CD4-positive, alpha-beta T cell treated with Interleukin-6 for 4 hours (primary cell): ENCODE data around the gene SMARCA2.

Source experiments
- DNase-seq: peaks from one replicate; pipeline ENCODE4 v3.0.0-alpha.2; 2020; ENCODE audit warnings: mixed read lengths

Gene SMARCA2

GRCh38 chr9:2043243-2043642 is 28.1 kb downstream of the SMARCA2 start:
- no peak for DNase-seq

- DNase-seq, result no peak
Observed at GRCh38 chr9:2043881-2044462, 28.8 kb downstream of the SMARCA2 start.

GRCh38 chr9:2047144-2047671 is 32.1 kb downstream of the SMARCA2 start:
- no peak for DNase-seq

- no peak for DNase-seq
Observed at GRCh38 chr9:2047916-2048315, 32.8 kb downstream of the SMARCA2 start.

GRCh38 chr9:2050236-2050635 is 35.1 kb downstream of the SMARCA2 start:
- DNase-seq, result no peak

- DNase-seq, result peak; percentile 75
Observed at GRCh38 chr9:2053883-2054845, 39.0 kb downstream of the SMARCA2 start.

- DNase-seq, result no peak
Observed at GRCh38 chr9:2055203-2055658, 40.1 kb downstream of the SMARCA2 start.

- no peak for DNase-seq
Observed at GRCh38 chr9:2059274-2059929, 44.3 kb downstream of the SMARCA2 start.

- no peak for DNase-seq
Observed at GRCh38 chr9:2060424-2060823, 45.3 kb downstream of the SMARCA2 start.

- DNase-seq, result no peak
Observed at GRCh38 chr9:2065704-2066103, 50.6 kb downstream of the SMARCA2 start.

- no peak for DNase-seq
Observed at GRCh38 chr9:2066312-2067273, 51.4 kb downstream of the SMARCA2 start.

GRCh38 chr9:2072752-2073405 is 57.7 kb downstream of the SMARCA2 start:
- DNase-seq, result no peak

GRCh38 chr9:2082772-2083171 is 67.6 kb downstream of the SMARCA2 start:
- no peak for DNase-seq

GRCh38 chr9:2083479-2083878 is 68.3 kb downstream of the SMARCA2 start:
- no peak for DNase-seq

- DNase-seq, result no peak
Observed at GRCh38 chr9:2085716-2086115, 70.6 kb downstream of the SMARCA2 start.

- DNase-seq, result no peak
Observed at GRCh38 chr9:2086116-2086515, 71.0 kb downstream of the SMARCA2 start.

- no peak for DNase-seq
Observed at GRCh38 chr9:2086971-2087370, 71.8 kb downstream of the SMARCA2 start.

GRCh38 chr9:2087500-2088313 is 72.6 kb downstream of the SMARCA2 start:
- no peak for DNase-seq

GRCh38 chr9:2093920-2094597 is 78.9 kb downstream of the SMARCA2 start:
- DNase-seq, result no peak

GRCh38 chr9:2096376-2096970 is 81.3 kb downstream of the SMARCA2 start:
- DNase-seq, result no peak
